Endothelial cell of umbilical vein (primary cell): ENCODE results near the gene NBEAL2.

Experiments
- CTCF ChIP-seq, 2 donors: IDR thresholded peaks; 1 replicate in 1 of 2; 2 replicates in 1 of 2; pipeline ENCODE4 v1.5.1; 2011; ENCODE audit warnings: low read length in 2 of 2, mild to moderate bottlenecking in 2 of 2, moderate library complexity in 2 of 2, control low read depth in 1 of 2, inconsistent platforms in 1 of 2, low read depth in 1 of 2; ENCODE audit not compliant: insufficient read depth in 1 of 2; ENCODE audit errors: extremely low read depth in 1 of 2
- POLR2AphosphoS5 ChIP-seq: IDR thresholded peaks from 2 replicates; pipeline ENCODE4 v1.6.1; 2012; ENCODE audit warnings: low read depth, mild to moderate bottlenecking, control low read depth, low read length, moderate library complexity; ENCODE audit not compliant: insufficient read depth

GRCh38 chr3:46930945-46931403 lies 48.5 kb upstream of the NBEAL2 start:
- TF ChIP-seq CTCF (IDR thresholded peaks at IDR 0.05; ENCODE audit: extremely low read depth in 1 of 2, insufficient read depth in 1 of 2, low read depth in 1 of 2, low read length in 2 of 2): no peak
- TF ChIP-seq POLR2AphosphoS5: no peak
